ENCODE measurements around the gene C14orf119.
"Not testable (repeated sequence)": the region's sequence is repeated elsewhere in the genome, so short reads cannot be mapped to it uniquely, and the experiment has no call there.

The C14orf119 gene

DNA sequence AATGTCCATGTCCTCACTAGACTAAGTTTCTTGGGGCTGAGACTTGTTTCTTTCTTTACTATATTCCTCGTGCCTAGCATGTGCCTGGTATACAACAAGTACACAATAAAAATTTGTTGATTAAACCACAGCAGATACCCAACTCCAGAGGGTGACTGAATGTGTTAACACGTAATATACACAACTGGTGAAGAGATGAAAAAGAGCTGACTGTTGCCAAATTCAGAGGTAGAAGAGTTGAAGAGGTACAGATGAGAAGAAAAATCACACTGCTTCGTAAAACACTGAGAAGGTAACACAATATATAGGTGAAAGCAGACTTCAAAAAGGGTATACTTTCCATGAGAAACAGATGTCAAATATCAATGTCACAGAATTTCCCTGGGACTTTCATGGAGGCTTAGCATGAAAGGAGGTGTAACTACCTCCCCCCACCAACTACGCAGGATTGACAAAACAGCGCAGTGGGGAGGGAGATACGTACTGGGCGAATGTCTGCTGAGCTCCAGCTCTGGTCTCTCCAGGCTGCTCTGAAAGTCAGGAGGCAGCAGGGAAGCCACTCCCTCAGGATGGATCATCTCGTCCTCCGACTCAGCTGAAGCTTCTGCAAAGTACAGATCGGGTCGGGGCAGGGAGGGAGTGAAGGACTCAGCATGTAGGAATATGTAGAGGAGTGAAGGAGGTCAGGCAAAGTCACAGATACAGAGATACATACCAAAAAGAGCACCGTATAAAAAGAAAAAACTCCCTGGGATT, 5.6 kb upstream of the C14orf119 start:
- DNase-seq (ENCODE audit: low spot score) = no peak

DNA sequence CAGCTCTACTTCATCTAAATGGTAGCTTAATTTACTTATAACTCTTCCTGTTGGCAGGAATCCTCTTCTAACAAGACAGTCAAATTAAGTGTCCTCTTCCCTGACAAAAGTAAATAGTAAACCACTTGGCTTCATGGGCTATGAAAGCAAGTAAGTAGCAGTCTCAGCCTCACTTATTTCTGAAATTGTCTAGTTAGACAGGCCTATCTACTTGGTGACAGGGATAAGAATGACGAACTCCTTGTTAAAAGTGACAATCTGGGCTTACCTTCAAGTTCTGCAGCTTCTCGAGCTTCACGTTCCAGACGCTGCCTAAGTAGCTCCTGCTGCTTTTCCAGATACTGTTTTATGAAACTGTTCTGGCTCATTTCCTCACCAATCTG, 5.1 kb upstream of the C14orf119 start:
- no peak for DNase-seq (ENCODE audit: low spot score)

DNA sequence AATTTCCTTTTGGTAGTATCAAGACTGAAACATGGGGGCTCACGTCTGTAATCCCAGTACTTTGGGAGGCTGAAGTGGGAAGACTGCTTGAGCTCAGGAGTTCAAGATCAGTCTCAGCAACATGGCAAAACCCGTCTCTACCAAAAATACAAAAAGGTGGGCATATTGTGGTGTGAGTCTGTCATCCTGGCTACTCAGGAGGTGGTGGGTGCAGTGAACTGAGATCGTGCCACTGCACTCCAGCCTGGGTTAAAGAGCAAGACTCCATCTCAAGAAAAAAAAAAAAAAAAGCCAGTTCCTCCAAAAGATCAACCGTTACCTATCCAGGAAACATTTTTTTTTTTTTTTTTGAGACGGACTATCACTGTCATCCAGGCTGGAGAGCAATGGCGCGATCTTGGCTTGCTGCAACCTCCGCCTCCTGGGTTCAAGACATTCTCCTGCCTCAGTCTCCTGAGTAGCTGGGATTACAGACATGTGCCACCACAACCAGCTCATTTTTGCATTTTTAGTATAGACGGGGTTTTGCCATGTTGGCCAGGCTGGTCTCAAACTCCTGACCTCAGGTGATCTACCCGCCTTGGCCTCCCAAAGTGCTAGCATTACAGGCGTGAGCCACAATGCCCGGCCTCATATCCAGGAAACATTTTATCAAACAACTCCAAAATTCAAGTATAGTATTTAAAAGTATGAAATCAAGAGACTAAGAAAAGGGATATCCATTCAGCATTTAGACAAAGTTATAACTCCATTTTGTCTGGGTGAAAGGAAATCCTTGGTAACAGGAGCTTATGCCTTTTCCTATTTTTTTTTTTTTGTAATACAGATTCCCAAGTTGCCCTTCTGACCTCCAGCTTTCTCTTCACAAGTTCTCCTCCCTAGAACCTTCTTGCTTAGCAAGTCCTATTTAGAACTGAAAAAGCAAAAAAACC, 3.7 kb upstream of the C14orf119 start:
- DNase-seq (ENCODE audit: low spot score) = no peak

DNA sequence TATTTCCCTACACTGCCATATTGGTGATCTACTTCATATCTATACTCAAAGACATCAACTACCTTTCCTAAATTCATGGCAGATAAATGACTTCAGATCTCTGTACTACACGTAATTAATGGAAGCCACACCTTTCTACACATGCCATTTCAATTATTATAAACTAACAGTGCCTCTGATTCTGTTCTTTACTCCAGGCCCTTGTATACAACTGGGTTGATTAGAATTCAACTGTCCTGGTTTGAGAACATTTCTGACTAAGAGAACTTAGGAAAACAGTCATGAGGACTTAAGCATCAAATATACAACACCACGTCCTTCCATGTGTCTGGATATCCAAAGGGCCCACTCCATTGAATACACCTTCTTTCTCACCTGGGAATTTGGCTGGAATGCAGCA, 2.2 kb upstream of the C14orf119 start:
- no peak for DNase-seq (ENCODE audit: low spot score)

DNA sequence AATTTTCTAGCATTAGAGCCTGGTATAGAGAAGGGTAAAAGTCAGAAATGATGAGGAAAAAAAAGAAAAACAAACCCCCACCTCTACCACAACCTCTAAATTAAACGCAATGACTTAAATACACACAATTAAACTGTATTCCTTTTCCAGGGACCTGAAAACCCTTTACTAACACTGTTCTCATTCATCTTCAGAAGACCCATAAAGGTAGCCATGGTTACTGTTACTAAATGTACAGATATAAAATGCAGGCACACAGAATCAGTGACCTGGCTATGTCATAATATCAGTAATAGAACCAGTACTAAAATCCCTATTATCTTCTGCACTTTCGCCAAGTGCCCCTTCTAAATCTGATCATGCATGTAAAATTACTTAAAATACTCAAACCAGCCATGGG, 1.8 kb upstream of the C14orf119 start:
- no peak for DNase-seq (ENCODE audit: low spot score)

DNA sequence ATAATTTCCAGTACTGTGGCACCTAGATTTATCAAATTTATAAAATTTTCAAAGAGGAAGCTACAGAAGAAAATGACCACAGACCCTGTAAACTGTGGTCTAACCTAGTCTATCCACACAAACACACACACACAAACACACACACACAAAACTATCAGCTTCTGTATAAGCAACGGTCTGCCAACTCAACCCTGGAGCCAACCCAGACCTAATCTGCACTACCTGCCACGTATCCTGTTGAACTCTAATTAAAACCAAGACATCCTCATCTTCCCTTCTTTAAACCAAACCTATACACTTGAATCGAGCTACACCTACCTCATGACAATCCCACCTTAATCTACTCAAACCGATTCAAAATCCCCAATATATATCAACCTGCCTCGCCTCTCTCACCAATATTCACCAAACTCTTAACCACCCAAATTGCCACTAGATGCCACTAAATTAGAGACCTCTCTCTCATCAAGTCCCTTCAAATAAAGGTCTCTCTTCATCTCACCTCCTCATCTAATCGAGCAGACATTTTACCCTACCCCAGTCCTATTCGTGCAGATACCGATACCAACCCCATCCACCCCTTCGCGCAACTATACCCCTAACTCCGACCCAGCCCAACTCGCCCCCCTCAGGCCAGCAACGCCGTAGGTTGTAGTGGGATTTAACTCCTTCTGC, 1.2 kb upstream of the C14orf119 start:
- no peak for DNase-seq (ENCODE audit: low spot score)

DNA sequence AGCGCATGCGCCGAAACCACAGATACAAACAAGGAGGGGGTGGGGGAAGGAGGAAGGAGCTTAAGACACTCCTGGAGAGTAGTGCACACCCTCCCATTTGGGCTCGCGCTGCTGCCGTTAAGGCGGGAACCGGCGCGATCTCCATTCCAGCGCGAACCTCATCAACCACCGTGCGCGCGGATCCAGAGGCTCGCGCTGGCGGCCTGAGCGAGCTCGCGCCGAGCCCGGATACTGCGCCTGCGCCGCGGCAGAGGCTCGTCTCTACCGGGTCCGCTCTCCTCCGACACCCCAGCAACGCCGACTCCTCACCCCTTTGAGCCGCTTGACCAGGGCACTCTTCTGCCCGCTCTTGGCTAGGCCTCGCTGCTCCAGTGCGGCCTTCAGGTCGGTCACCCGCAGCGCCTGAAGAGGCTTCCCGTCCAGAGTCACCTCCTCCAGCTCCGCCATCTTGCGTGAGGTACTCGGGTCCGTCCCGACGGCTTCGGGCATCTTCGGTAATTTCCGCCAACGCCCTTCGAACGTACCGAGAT, 574 bp upstream of the C14orf119 start, which contains the start of gene ACIN1:
TSS of gene ACIN1 (minus strand) at position 471 of the 530 bp plus-strand sequence. CDS start at position 447, 24 bp downstream.
- peak; percentile 100 for DNase-seq (ENCODE audit: low spot score)

DNA sequence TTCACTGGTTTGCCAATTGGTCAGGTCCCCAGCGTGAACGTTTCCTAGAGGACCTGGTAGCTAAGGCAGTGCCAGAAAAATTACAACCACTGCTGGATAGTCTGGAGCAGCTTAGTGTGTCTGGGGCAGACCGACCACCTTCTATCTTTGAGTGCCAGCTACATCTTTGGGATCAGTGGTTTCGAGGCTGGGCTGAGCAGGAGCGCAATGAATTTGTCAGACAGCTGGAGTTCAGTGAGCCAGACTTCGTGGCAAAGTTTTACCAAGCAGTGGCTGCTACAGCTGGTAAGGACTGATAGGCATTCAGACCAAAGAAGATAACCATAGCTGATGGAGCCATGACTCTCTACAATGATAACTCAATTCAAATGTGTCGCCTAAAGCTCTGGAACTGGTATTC, 2.5 kb downstream of the C14orf119 start:
- no peak for DNase-seq (ENCODE audit: low spot score)

DNA sequence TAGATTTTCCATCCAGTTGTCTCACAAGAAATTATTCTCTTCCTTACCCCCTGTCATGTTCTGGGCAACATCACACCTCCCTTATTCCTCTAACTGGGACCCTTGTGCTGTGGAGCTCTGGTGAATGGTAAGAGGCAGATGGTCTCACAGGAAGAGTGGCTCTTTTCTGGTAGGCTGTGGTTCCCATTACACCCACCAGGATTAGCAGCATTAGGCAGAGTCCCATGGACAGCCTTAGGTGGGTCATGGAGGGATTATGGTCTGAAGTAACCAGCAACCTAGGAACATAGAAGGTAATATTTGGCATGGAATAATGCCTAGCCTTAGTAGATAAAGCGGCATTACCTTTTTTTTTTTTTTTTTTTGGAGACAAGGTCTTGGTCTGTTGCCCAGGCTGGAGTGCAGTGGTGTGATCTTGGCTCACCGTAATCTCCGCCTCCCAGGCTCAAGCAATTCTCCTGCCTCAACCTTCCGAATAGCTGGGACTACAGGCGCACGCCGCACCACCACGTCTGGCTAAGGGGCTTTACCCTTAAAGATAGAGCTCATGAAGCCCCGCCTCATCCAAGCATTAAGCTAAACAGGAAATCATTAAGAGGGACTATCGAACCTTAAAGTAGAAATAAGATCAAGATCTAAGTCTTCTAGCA, 4.0 kb downstream of the C14orf119 start:
- no peak for DNase-seq (ENCODE audit: low spot score)

DNA sequence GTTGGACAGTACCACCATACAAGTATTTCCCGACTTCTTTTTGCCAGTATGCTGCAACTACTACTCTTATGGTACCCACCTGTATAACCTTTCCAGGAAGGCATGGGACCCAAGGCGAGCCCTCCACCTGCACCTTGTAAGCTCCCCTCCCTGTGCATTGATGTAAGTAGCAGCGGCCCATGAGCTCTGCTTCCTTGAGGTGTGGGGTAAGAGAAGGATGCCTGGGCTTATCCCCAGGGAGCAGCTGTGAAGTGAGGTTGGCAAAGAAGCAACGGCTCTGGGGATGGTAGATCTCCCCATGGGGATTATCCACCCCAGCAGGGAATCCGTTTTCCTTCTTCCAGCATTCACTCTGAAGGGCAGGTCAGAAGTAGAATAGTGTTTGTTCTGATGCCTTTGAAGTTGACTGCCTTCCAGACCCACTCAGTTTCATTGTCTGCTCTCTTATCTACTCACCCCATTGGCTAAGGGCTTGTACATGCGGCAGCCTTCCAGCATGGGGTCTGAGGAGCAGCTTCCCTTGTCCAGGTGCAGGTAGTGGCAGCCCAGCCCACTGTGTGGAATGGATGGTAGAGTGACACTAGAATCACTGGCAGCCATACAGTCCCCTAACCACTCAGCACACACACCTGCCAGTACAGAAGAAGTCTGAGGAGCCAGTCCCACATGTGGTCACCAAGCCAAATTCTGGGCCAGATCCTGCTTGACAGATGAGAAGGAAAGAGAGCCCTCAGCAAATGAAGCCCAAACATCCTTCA, 6.1 kb downstream of the C14orf119 start:
- DNase-seq (ENCODE audit: low spot score) = no peak

DNA sequence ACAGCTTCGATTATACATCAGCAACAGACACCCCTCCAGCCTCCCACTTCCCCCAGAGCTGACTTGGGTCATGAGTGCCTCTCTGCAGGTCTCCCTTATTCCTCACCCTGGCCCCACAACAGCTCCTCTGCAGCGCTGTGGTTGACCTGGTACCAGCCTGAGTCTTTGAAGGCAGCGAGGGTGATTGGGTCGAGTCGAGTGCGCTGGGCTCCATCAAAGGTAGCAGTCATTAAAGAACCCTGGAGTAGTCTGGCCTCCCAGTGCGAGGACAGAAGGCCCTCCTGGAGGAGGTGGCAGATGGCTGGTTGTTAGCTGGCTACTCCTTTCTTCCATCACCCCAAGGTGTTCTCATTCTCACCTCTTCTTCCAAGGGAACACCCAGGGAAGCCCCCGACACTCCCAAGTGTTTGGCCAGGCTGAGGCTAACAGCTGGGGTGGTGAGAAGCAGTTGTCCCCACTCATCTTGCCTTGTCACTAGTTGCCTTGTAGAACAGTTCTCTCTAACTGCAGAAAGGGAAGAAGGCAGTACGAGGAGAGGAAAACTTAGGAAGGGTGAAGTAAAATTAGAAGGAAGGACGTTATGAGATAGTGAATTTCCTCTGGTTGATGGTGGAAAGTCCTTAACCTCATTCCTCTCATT, 6.8 kb downstream of the C14orf119 start:
- no peak for DNase-seq (ENCODE audit: low spot score)

DNA sequence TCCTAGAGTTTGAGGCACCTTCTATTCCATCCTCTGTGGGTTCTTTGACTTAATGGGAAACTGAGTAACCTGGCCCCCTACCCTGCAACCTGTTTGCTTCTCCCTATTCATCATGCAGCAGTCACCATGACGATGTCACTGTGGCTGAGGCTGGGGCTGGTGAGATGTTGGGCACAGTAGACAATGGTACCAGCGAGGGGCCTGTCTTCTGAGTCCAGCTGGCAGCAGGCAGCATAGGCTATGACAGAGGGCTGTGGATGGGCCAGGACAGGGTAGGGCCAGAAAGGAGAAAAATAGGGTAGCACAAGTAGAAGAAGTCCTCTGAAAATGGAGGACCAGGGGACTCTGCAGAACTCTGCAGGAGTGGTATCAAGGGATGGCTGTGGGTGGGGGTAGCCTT, 7.5 kb downstream of the C14orf119 start:
- no peak for DNase-seq (ENCODE audit: low spot score)

DNA sequence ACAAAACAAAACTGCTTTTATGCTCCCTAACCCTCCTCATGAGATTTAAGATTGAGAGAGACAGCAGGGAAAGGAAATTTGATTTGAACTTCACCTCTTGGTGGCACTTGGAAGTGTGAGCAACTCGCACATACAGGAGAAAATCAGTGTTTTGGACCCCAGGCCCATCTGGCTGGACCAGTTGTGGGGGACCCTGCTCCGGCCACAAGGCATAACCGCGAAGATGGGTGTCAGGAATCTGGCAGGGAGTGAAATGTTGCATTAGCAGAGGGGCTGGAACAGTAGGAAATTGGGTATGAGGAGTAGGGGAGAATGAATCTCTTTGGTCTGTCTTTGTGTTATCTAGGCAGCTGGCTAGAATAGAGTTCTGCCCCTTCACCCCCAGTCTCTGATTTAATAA, 8.3 kb downstream of the C14orf119 start:
- no peak for DNase-seq (ENCODE audit: low spot score)

DNA sequence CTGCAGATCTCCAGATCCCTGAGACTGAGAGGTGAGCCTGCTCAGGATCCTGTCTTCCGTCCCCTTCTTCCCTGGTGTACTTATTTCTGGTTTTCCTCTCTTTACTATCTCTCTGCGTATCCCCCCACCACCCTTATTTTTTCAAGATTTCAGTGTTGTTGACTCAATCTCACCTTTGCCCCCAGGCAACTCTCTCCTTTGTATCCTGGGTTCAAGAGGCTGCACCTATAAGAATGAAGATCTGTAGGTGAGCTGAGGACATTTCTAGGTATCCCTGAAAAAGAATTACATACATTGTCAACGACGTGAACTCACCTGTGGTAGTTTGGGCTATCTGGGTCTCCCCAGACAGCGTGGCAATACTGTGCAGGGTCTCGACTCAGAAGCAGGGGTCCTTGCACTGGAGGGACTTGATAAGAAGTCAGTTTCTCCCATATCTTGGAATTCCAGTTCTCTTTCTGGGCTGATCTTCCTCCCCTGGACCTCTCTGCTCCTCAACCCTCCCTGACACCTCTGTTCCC, 8.8 kb downstream of the C14orf119 start:
- no peak for DNase-seq (ENCODE audit: low spot score)

DNA sequence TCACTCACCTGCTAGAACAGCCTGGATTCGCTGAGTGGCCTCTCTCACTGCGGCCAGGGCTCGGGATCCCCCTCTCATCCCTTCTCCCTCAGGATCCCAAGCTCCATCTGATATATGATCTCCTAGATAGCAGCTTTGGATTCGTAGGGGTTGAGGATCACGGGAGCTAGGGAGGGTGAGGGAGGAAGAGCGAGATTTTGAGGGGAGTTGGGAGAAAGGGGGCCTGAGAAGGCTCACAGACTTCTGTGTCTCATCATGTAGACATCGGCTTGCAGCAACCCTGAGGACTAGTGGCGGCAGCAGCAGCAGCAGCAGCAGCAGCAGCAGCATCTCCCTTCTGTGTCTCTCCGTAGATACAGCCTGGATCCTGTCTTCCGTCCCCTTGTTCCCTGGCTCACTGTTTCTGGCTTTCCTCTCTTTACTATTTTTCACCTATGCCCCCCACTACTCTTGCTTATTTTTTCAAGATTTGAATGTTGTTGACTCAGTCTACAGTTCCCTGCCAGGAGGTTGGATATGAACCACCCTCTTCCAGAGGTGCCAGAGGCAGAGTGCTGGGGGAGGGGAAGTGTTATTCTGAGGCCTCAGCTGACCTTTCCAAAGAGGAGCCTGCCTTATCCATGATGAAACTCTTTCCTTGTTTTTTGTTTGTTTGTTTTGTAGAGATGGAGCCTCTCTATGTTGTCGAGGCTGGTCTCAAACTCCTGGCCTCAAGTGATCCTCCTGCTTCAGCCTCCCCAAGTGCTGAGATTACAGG, 9.5 kb downstream of the C14orf119 start, which contains the start of gene CIROP:
TSS of gene CIROP (minus strand) at position 399 of the 757 bp plus-strand sequence. CDS start at position 330, 69 bp downstream.
- DNase-seq (ENCODE audit: low spot score) = no peak

DNA sequence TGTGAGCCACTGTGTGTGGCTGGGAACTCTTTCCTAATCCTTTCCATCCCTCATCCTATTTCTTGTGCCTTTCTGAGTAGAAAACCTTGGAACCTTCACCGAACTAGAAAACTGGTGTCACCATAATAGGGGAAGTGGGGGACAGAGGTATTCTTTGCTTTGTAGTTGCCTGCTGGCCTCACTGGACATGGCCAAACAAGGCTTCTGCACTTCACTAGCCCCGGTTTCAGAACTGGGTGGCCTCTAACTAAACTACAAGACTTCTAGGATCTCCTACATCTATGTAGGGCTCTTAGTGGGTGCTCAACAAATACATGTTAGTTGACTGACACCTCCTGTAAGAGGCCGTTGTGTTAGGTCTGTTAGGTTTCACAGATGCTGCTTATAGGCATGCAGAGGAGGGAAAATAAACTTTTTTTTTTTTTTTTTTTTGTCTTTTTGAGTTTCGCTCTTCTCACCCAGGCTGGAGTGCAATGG, 10.1 kb downstream of the C14orf119 start:
- no peak for DNase-seq (ENCODE audit: low spot score)

DNA sequence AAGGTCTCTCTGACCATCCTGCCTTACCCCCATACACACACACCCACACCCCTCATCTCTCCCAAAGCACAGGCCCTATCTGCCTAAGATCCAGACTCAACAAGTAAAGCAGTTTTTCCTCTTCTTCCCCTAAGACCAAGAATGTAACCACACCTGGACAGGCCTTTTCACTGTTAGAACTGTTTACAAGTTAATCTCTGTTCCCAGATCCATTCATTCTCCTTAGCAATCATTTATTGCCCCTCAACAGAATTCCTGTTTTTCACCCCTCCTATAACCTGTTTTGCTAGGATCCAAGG, 11.4 kb downstream of the C14orf119 start:
- DNase-seq (ENCODE audit: low spot score) = no peak

DNA sequence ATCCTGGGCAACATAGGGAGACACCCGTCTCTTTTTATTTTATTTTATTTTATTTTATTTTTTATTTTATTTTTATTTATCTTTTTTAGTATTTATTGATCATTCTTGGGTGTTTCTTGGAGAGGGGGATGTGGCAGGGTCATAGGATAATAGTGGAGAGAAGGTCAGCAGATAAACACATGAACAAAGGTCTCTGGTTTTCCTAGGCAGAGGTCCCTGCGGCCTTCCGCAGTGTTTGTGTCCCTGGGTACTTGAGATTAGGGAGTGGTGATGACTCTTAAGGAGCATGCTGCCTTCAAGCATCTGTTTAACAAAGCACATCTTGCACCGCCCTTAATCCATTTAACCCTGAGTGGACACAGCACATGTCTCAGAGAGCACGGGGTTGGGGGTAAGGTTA, 12.3 kb downstream of the C14orf119 start:
- not testable (repeated sequence) for DNase-seq (ENCODE audit: low spot score)

DNA sequence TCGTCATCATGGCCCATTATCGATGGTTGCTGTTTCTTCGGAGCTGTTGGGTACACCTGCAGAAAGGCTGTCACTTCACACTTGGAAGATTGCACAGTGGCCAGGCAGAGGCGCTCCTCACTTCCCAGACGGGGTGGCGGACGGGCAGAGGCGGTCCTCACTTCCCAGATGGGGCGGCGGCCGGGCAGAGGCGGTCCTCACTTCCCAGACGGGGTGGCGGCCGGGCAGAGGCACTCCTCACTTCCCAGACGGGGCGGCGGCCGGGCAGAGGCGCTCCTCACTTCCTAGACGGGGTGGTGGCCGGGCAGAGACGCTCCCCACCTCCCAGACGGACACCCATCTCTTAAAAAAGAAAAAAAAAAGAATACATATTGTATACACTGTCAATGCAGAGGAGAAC, 12.9 kb downstream of the C14orf119 start:
- DNase-seq (ENCODE audit: low spot score) = not testable (repeated sequence)

All from left forelimb (tissue), 1 donor.